NCI-H187 (cell line): Measurements from ENCODE around the gene SLC37A4.
"Not testable (repeated sequence)": the region's sequence is repeated elsewhere in the genome, so short reads cannot be mapped to it uniquely, and the experiment has no call there.

ENCODE experiments used
- DNase-seq, 2 experiments: peaks; one replicate each; lab custom pipeline; 2025; lab: John Stamatoyannopoulos, UW

SLC37A4 gene

GRCh38 chr11:119041821-119042514, 11.3 kb upstream of the SLC37A4 start:
- DNase-seq = no peak

- not testable (repeated sequence) for DNase-seq
Observed at GRCh38 chr11:119039471-119039870, 8.8 kb upstream of the SLC37A4 start.

- DNase-seq = no peak
Observed at GRCh38 chr11:119038884-119039283, 8.2 kb upstream of the SLC37A4 start.

GRCh38 chr11:119034813-119035212, 4.1 kb upstream of the SLC37A4 start:
- no peak for DNase-seq

GRCh38 chr11:119033421-119033820, 2.7 kb upstream of the SLC37A4 start:
- not testable (repeated sequence) for DNase-seq

- no peak for DNase-seq
Observed at GRCh38 chr11:119031912-119032280, 1.2 kb upstream of the SLC37A4 start.

GRCh38 chr11:119030029-119030328, 698 bp downstream of the SLC37A4 start:
- no peak for DNase-seq

GRCh38 chr11:119029340-119030028, 1.2 kb downstream of the SLC37A4 start:
- no peak for DNase-seq

GRCh38 chr11:119029069-119029339, 1.7 kb downstream of the SLC37A4 start:
- no peak for DNase-seq

GRCh38 chr11:119028346-119029068, 2.2 kb downstream of the SLC37A4 start:
- DNase-seq = no peak

- DNase-seq = no peak
Observed at GRCh38 chr11:119027561-119028345, 2.9 kb downstream of the SLC37A4 start.

- no peak for DNase-seq
Observed at GRCh38 chr11:119026970-119027369, 3.7 kb downstream of the SLC37A4 start.

GRCh38 chr11:119025978-119026766, 4.5 kb downstream of the SLC37A4 start:
- DNase-seq = no peak

- DNase-seq = no peak
Observed at GRCh38 chr11:119025541-119025940, 5.1 kb downstream of the SLC37A4 start.

GRCh38 chr11:119025099-119025473, 5.6 kb downstream of the SLC37A4 start:
- no peak for DNase-seq

- no peak for DNase-seq
Observed at GRCh38 chr11:119024430-119025098, 6.1 kb downstream of the SLC37A4 start.

GRCh38 chr11:119023741-119024140, 6.9 kb downstream of the SLC37A4 start:
- DNase-seq = no peak

- no peak for DNase-seq
Observed at GRCh38 chr11:119021631-119022030, 9.0 kb downstream of the SLC37A4 start.

- DNase-seq = no peak
Observed at GRCh38 chr11:119019996-119020395, 10.7 kb downstream of the SLC37A4 start.

GRCh38 chr11:119018074-119018938, 12.4 kb downstream of the SLC37A4 start, which contains the start of the genes RPS25 and TRAPPC4:
Gene RPS25 (minus strand): TSS chr11:119018343. CDS start chr11:119018284, 59 bp downstream.
Gene TRAPPC4 (plus strand): TSS chr11:119018766. CDS start chr11:119018796, 30 bp downstream.
- DNase-seq = peak; percentile 87 to 94
